Measurements from ENCODE around the gene SLC2A6. TPM values are rescaled to one million over a fixed set of nuclear protein-coding genes. Genes with fewer than 3 reads are reported as not detected.

Gene SLC2A6
- polyA plus RNA-seq, 4 donors = 0.89 to 2.5 (median 1.5) TPM

- Histone ChIP-seq H3K27me3 (ENCODE audit: control insufficient read depth in 3 of 3, insufficient read depth in 3 of 3, low read length in 3 of 3) (peaks cover 0 to 11% (median 0%) of the 10 kb centered on the region in 3 donors), H3K4me3 (ENCODE audit: low read depth in 1 of 3, low read length in 3 of 3) (no peak overlapping the region), H3K9me3 (ENCODE audit: control insufficient read depth in 2 of 2, insufficient read depth in 1 of 2, low read depth in 1 of 2, low read length in 1 of 2) (peaks cover 0 to 8% of the 10 kb centered on the region in 2 donors), H3K36me3 (ENCODE audit: control insufficient read depth in 3 of 3, insufficient read depth in 2 of 3, low read depth in 1 of 3, low read length in 3 of 3) (no peaks in the 10 kb centered on the region), H3K27ac (ENCODE audit: low read depth in 1 of 3, low read length in 2 of 3) (no peak overlapping the region), H3K4me1 (ENCODE audit: control insufficient read depth in 3 of 3, insufficient read depth in 2 of 3, low read depth in 1 of 3, low read length in 2 of 3) (peaks cover 0 to 8% (median 4%) of the 10 kb centered on the region in 3 donors)
- WGBS, 3 donors = 70 to 87% (median 75%) methylated on average over 21 to 23 of the region's 23 CpGs
- FAIRE-seq = no peak
- DNase-seq = no peak
Observed at GRCh38 chr9:133505901-133506652, 27.2 kb upstream of the SLC2A6 start.

- H3K4me1 ChIP-seq (ENCODE audit: control insufficient read depth in 3 of 3, insufficient read depth in 2 of 3, low read depth in 1 of 3, low read length in 2 of 3) = peaks cover 0 to 8% (median 4%) of the 10 kb centered on the region in 3 donors
- H3K4me3 ChIP-seq (ENCODE audit: low read depth in 1 of 3, low read length in 3 of 3) = no peak overlapping the region
- no peak overlapping the region for H3K27ac ChIP-seq (ENCODE audit: low read depth in 1 of 3, low read length in 2 of 3)
- peaks cover 0 to 11% (median 0%) of the 10 kb centered on the region in 3 donors for H3K27me3 ChIP-seq (ENCODE audit: control insufficient read depth in 3 of 3, insufficient read depth in 3 of 3, low read length in 3 of 3)
- peaks cover 0 to 8% of the 10 kb centered on the region in 2 donors for H3K9me3 ChIP-seq (ENCODE audit: control insufficient read depth in 2 of 2, insufficient read depth in 1 of 2, low read depth in 1 of 2, low read length in 1 of 2)
- no peaks in the 10 kb centered on the region for H3K36me3 ChIP-seq (ENCODE audit: control insufficient read depth in 3 of 3, insufficient read depth in 2 of 3, low read depth in 1 of 3, low read length in 3 of 3)
- 86 to 90% (median 89%) methylated on average over 13 of the region's 13 CpGs for WGBS, 3 donors
- FAIRE-seq (no peak), DNase-seq (no peak)
Observed at GRCh38 chr9:133505186-133505830, 26.4 kb upstream of the SLC2A6 start.

GRCh38 chr9:133502112-133502511 lies 23.2 kb upstream of the SLC2A6 start:
- DNase-seq (no peak), FAIRE-seq (no peak)
- no peak overlapping the region for H3K27ac ChIP-seq (ENCODE audit: low read depth in 1 of 3, low read length in 2 of 3)
- no peaks in the 10 kb centered on the region for H3K36me3 ChIP-seq (ENCODE audit: control insufficient read depth in 3 of 3, insufficient read depth in 2 of 3, low read depth in 1 of 3, low read length in 3 of 3)
- peaks cover 0 to 2% (median 0%) of the 10 kb centered on the region in 3 donors for H3K27me3 ChIP-seq (ENCODE audit: control insufficient read depth in 3 of 3, insufficient read depth in 3 of 3, low read length in 3 of 3)
- 96 to 100% (median 98%) methylated on average over 1 of the region's 1 CpG for WGBS, 3 donors
- H3K4me3 ChIP-seq (ENCODE audit: low read depth in 1 of 3, low read length in 3 of 3) = no peak overlapping the region
- peaks cover 0 to 8% of the 10 kb centered on the region in 2 donors for H3K9me3 ChIP-seq (ENCODE audit: control insufficient read depth in 2 of 2, insufficient read depth in 1 of 2, low read depth in 1 of 2, low read length in 1 of 2)
- H3K4me1 ChIP-seq (ENCODE audit: control insufficient read depth in 3 of 3, insufficient read depth in 2 of 3, low read depth in 1 of 3, low read length in 2 of 3) = no peaks in the 10 kb centered on the region

GRCh38 chr9:133499892-133500270 lies 21.0 kb upstream of the SLC2A6 start:
- H3K27ac ChIP-seq (ENCODE audit: low read depth in 1 of 3, low read length in 2 of 3) = peak overlapping the region in 1 of 3 donors; percentile 51
- H3K27me3 ChIP-seq (ENCODE audit: control insufficient read depth in 3 of 3, insufficient read depth in 3 of 3, low read length in 3 of 3) = peaks cover 0 to 5% (median 0%) of the 10 kb centered on the region in 3 donors
- no peak overlapping the region for H3K4me3 ChIP-seq (ENCODE audit: low read depth in 1 of 3, low read length in 3 of 3)
- DNase-seq = no peak
- WGBS, 3 donors = 74 to 77% (median 77%) methylated on average over 12 of the region's 12 CpGs
- peaks cover 0 to 8% of the 10 kb centered on the region in 2 donors for H3K9me3 ChIP-seq (ENCODE audit: control insufficient read depth in 2 of 2, insufficient read depth in 1 of 2, low read depth in 1 of 2, low read length in 1 of 2)
- FAIRE-seq = no peak
- no peaks in the 10 kb centered on the region for H3K4me1 ChIP-seq (ENCODE audit: control insufficient read depth in 3 of 3, insufficient read depth in 2 of 3, low read depth in 1 of 3, low read length in 2 of 3)
- no peaks in the 10 kb centered on the region for H3K36me3 ChIP-seq (ENCODE audit: control insufficient read depth in 3 of 3, insufficient read depth in 2 of 3, low read depth in 1 of 3, low read length in 3 of 3)

GRCh38 chr9:133499132-133499891 lies 20.4 kb upstream of the SLC2A6 start:
- Histone ChIP-seq H3K27ac (ENCODE audit: low read depth in 1 of 3, low read length in 2 of 3) (peak overlapping the region in 1 of 3 donors; percentile 51), H3K36me3 (ENCODE audit: control insufficient read depth in 3 of 3, insufficient read depth in 2 of 3, low read depth in 1 of 3, low read length in 3 of 3) (no peaks in the 10 kb centered on the region), H3K4me1 (ENCODE audit: control insufficient read depth in 3 of 3, insufficient read depth in 2 of 3, low read depth in 1 of 3, low read length in 2 of 3) (no peaks in the 10 kb centered on the region), H3K4me3 (ENCODE audit: low read depth in 1 of 3, low read length in 3 of 3) (no peak overlapping the region), H3K9me3 (ENCODE audit: control insufficient read depth in 2 of 2, insufficient read depth in 1 of 2, low read depth in 1 of 2, low read length in 1 of 2) (peaks cover 0 to 8% of the 10 kb centered on the region in 2 donors), H3K27me3 (ENCODE audit: control insufficient read depth in 3 of 3, insufficient read depth in 3 of 3, low read length in 3 of 3) (peaks cover 0 to 5% (median 0%) of the 10 kb centered on the region in 3 donors)
- DNase-seq (no peak), FAIRE-seq (no peak)
- 53 to 61% (median 56%) methylated on average over 17 to 19 of the region's 19 CpGs for WGBS, 3 donors

- Histone ChIP-seq H3K4me1 (ENCODE audit: control insufficient read depth in 3 of 3, insufficient read depth in 2 of 3, low read depth in 1 of 3, low read length in 2 of 3) (no peaks in the 10 kb centered on the region), H3K27ac (ENCODE audit: low read depth in 1 of 3, low read length in 2 of 3) (no peak overlapping the region), H3K9me3 (ENCODE audit: control insufficient read depth in 2 of 2, insufficient read depth in 1 of 2, low read depth in 1 of 2, low read length in 1 of 2) (peaks cover 0 to 8% of the 10 kb centered on the region in 2 donors), H3K4me3 (ENCODE audit: low read depth in 1 of 3, low read length in 3 of 3) (no peak overlapping the region), H3K36me3 (ENCODE audit: control insufficient read depth in 3 of 3, insufficient read depth in 2 of 3, low read depth in 1 of 3, low read length in 3 of 3) (no peaks in the 10 kb centered on the region), H3K27me3 (ENCODE audit: control insufficient read depth in 3 of 3, insufficient read depth in 3 of 3, low read length in 3 of 3) (peaks cover 0 to 5% (median 0%) of the 10 kb centered on the region in 3 donors)
- DNase-seq (no peak), FAIRE-seq (no peak)
- WGBS, 3 donors = 71 to 80% (median 75%) methylated on average over 32 to 35 of the region's 35 CpGs
Observed at GRCh38 chr9:133496861-133497842, 18.3 kb upstream of the SLC2A6 start.

GRCh38 chr9:133495327-133496293 lies 16.7 kb upstream of the SLC2A6 start:
- WGBS, 3 donors = 93 to 95% (median 95%) methylated on average over 24 of the region's 24 CpGs
- no peaks in the 10 kb centered on the region for H3K9me3 ChIP-seq (ENCODE audit: control insufficient read depth in 2 of 2, insufficient read depth in 1 of 2, low read depth in 1 of 2, low read length in 1 of 2)
- no peaks in the 10 kb centered on the region for H3K36me3 ChIP-seq (ENCODE audit: control insufficient read depth in 3 of 3, insufficient read depth in 2 of 3, low read depth in 1 of 3, low read length in 3 of 3)
- no peaks in the 10 kb centered on the region for H3K4me1 ChIP-seq (ENCODE audit: control insufficient read depth in 3 of 3, insufficient read depth in 2 of 3, low read depth in 1 of 3, low read length in 2 of 3)
- DNase-seq (no peak), FAIRE-seq (no peak)
- H3K27me3 ChIP-seq (ENCODE audit: control insufficient read depth in 3 of 3, insufficient read depth in 3 of 3, low read length in 3 of 3) = peaks cover 0 to 5% (median 0%) of the 10 kb centered on the region in 3 donors
- H3K4me3 ChIP-seq (ENCODE audit: low read depth in 1 of 3, low read length in 3 of 3) = no peak overlapping the region
- H3K27ac ChIP-seq (ENCODE audit: low read depth in 1 of 3, low read length in 2 of 3) = no peak overlapping the region

Measured in small intestine (tissue), 7 donors.